ENCODE measurements around the gene PIK3R1.

- no peak for TF ChIP-seq CTCF (IDR thresholded peaks at IDR 0.05)
- no peak for TF ChIP-seq EZH2 (IDR thresholded peaks at IDR 0.05)
These were observed 71.0 kb downstream of the PIK3R1 start for GRCh38 chr5:68286612-68286912.

Measured in neural progenitor cell (in vitro differentiated cells).